NCI-H345 treated with DMSO at 0.1 percent for 48 hours (cell line): Measurements from ENCODE around the gene TMEM59L.
A peak's percentile ranks its signal among the peaks of the same experiment; 100 is the strongest.
"Not testable (repeated sequence)": the region's sequence is repeated elsewhere in the genome, so short reads cannot be mapped to it uniquely, and the experiment has no call there.

Experiments used
- DNase-seq: peaks from one replicate; lab custom pipeline; 2025; ENCODE audit not compliant: unreplicated experiment; lab: John Stamatoyannopoulos, UW

Gene TMEM59L

DNA sequence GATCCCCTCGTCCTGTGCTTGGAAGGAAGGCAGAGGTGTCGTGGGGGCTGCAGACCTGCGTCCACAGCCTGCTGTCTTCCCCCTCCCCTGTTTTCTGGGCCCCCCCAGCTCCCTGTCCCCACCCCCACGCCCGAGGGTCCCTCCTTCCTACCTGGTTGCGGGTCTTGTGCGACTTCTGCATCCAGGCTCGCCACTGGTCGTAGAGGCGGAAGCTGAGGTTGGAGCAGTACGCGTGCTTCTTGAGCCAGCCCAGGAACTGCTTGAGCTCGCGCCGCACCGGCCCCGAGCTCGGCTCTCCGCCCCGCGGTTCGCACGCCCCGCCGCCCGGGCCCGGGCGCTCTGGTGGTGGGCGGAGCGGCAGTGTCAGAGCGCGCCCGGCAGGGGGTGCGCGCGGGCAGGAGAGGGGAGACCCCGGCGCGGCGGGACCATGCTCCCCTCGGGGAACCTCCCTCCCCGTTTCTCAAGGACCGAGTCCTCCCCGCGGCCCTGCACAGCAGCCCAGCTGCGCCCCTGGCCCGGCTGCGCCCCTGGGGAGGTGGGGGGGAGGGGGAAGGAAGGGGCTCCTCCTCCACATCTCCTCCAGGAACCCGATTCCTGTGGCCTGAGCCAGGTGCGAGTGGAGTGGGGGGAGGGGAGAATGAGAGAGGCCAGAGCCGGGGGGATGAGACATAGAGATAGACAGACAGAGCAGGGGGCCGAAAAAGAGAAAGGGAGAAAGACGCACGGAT, 18.4 kb upstream of the TMEM59L start:
- DNase-seq = peak; percentile 4

DNA sequence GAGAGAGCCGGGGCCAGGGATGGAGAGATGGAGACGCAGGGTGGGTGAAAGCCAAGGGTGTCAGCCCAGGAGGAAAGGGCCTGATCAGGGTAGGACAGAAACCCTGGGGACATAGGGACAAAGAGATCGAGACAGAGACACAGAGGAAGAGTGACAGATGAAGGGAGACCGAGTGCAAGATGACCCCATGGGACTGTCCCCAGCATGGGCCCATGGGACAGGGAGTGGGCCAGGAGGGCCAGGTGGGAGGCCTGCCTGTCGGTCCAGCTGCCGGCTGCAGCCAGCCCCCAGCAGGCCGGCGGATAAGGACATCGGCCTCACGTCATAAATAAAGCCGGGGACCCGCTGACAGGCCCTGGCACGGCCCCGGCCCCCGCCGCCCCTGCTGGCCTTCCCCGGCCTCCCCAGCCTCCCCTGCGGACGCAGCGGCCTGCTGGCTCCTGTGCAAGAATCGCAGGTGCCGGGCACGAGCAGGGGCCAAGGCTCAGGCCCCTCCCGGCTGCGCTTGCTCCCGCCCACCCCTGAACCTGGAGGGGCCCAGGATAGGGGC, 17.8 kb upstream of the TMEM59L start:
- DNase-seq = no peak

DNA sequence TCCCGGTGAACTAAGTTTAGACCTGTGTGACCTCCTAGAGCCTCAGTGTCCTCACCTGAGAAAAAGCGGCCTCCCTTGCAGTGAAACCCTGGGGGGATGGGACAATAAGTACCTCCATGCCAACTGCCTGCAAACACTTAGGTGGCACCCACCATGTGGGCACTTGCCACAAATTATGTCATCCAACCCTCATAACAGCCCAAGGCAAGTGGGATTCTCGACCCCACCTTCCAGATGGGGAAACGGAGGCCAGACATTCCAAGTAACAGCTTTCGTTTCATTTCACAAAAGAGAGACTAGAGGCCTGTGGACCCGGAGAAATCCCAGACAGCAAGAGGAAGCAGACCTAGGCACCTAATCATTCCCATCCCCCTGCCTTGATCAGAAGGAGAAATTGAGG, 17.2 kb upstream of the TMEM59L start:
- no peak for DNase-seq

DNA sequence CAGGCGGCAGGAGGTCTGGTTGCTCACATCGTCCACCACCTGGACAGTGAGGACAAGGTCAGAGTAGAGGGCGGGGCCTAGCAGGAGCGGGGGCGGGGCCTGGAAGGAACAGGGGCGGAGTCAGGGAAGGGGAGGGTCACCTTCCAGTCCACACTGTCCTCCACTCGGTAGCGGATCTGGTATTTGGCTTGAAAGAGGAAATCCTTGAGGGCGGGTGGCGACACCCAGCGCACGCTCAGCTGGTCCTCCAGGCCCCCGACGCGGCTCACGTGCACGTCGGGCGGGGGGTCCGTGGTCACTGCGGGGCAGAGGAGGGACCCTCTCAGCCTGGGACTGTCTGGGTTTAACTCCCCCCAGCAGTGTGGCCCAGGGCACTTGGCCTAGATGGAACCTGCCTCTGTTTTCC, 15.9 kb upstream of the TMEM59L start:
- DNase-seq = no peak

DNA sequence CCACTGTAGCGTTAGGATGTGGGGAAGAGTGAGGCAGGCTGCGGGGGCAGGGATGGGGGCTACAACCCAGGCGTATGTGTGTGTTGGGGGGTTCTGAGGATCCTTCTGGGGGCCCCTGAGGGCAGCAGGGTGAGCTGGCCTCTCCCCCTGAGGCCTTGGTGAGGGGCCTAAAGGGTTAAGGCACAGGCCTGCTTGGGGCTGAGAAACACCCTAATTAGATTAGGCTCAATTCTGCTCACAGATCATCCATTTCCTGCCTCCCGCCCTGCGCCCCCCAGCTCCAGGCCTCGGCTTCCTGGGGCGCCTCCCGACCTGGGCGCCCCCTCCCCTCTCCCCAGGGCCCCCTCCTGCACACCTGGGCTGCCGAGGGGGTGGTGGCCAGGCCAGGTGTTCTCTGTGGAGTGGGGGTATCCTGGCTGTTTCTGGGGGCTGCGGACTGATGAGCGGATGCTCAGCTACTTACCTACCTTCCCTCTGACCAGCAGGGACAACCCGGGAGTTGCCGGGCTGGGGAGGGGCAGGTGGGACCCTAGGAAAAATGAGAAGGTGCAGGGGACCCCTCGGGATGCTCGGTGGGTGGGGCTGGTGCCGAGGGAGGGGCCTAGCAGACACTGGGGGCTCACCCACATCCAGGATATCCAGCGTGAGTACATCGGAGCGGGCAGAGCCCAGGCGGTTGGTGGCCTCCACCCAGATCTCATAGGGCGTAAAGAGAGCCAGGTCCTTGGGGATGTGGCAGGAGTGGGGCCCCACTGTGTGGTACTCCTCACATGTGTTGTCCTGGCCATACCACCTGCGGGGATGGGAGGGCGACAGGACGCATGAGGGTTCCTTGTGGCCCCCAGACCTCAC, 14.6 kb upstream of the TMEM59L start:
- no peak for DNase-seq

DNA sequence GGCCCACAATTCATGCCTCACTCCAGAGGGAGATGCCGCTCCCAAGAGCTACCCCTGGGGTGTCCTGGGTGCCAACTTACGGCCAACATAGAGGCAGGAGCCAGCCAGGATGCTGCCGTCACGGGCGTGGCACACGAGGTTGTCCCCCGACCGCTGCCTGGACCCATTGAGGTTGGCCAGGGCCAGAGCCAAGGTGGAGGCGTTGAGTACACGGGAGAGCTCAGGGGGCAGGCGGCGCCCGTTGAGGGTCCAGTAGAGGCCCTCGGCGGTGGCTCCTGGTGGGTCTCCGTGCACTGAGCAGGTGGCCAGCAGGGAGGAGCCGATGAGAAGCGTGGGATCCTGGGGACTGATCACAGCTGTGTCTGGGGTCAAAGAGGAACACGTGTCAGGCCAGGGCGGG, 13.2 kb upstream of the TMEM59L start:
- DNase-seq = no peak

DNA sequence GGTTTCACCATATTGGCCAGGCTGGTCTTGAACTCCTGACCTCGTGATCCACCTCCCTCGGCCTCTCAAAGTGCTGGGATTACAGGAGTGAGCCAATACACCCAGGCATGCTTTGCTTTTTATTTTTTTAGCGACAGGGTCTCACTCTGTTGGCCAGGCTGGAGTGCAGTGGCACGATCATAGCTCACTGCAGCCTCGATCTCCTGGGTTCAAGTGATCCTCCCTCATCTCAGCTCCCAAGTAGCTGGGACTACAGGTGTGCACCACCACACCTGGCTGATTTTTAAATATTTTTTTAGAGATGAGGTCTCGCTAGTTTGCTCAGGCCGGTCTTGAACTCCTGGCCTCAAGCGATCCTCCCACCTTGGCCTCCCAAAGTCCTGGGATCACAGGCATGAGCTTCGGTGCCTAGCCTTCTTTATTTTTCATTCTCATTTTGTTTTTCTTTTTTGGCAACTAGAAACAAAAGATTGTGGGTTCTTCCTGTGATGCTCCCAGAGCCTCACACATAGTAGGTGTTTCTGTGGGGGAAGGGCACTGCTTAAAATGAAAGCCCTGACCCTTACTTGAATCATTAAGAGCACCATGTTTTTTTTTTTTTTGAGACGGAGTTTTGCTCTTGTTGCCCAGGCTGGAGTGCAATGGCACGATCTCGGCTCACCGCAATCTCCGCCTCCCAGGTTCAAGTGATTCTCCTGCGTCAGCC, 11.8 kb upstream of the TMEM59L start:
- DNase-seq = not testable (repeated sequence)

DNA sequence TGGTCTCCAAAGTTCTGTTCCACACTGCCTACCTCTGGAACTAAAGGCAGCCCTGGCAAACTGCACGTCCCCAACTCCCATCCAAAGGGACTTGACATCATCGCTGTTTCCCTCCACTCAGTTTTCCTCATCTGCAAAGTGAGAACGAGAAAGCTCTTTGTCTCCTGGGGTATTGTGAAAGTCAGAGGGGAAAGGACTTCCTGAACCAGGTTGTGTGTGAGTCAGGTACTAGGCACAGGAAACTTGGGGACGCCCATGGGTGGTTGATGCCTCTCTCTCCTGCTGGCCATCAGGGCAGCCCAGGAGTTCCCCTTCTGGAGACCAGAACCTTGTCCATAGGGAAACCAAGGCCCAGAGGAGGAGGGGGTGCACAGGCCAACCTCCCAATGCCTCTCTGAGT, 10.8 kb upstream of the TMEM59L start:
- no peak for DNase-seq

DNA sequence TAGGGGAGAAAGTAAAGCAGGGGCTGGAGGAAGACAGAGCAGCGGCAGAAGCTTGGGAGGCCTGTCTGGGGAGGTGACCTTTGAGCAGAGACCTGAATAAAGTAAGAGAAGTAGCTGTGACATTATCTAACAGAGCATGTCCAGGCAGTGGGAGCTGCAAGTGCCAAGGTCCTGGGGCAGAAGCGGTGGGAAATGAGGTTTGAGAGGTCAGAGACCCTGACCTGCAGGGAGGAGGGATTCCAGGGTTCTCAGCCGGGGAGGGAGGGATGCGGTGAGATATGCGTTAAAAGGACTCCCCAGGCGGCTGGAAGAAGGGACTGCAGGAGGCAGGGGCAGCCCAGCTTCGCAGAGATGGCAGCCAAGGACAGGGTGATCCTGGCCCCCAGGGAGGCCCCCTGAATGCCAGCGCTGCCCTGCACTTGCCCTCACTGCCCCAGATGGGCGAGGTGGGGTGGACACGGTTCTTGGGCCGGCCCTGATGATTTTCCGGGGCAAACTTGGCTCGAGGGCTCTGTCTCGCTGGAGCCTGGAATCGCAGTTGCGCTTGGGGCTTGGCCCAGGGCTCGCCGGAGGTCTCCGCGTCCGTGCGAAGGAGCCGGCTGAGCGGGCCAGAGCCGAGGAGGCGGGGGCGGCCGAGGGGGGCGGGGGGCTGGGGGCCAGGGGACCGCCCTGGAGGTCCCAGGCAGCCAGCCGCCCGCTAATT, 9.3 kb upstream of the TMEM59L start:
- DNase-seq = no peak

DNA sequence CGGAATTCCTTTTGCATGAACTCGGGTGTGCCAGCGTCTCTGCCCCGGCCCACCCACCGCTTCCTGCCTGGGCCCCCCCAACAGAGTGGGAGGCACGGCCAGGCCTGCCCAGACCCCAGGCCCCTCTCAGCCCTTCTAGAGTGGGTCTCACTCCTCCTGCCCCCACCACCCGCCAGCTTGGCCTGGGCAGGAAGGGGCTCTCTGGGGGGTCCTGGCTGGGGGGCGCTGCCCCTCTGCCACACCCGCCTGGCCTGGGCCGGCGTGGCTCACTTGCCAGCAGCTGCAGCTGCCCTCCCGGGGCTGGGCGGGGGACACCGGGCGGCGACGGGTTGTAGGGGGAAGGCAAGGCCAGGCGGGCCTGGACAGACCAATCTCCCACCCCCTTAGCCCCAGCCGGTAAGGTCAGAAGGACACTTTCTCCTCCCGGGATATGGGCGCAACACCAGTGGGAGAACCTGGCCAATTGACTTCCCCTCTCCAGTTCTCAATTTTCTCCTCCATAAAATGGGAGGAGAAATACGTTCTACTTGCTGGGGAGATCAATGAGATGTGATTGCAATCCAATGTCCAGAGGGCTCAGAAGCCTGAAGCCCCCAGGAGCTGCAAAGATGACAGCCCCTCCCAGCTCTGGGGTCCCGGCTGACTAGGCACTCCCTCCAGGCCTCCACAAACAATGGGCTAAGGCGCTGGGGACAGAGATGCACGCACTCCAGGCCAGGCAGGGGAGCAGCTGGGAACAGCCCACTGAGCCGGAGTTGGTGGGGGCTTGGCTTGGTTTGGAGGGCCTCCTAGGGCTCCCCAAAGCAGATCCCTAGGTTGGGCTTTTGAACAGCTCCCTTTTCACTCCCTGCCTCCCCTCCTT, 8.5 kb upstream of the TMEM59L start:
- no peak for DNase-seq

DNA sequence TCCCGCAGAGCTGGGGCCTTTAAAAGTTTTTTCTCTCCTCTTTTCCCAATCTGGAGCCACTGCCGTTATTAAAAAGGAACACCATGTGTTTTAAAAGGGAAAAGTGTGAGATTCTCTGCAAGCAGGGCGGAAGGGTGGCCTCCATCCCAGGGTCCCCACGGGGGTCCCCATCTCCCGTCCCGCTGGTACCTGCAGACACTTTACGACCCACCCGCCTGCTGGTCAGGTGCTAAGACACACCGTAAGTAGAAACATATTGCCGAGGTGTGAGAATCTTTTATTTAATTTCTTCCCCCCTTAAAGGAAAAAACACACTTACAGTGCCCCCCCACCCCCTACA, 7.9 kb upstream of the TMEM59L start:
- DNase-seq = no peak

DNA sequence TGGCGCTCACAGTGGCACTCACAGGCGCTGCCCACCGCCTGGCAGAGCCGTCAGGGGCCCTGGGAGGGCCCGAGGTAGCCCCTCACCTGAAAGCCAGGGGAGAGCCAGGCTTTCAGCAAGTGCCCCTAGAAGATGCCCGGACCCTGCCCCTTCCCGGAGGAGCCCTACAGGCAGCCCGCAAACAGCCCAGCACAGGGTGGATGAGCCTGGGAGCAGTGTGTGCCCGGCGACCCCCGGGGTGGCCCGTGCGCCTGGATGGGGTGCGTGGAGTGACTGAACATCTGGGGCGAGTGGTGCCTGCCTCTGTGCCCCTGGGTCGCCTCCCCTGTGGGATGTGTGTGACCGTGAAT, 7.5 kb upstream of the TMEM59L start:
- no peak for DNase-seq

DNA sequence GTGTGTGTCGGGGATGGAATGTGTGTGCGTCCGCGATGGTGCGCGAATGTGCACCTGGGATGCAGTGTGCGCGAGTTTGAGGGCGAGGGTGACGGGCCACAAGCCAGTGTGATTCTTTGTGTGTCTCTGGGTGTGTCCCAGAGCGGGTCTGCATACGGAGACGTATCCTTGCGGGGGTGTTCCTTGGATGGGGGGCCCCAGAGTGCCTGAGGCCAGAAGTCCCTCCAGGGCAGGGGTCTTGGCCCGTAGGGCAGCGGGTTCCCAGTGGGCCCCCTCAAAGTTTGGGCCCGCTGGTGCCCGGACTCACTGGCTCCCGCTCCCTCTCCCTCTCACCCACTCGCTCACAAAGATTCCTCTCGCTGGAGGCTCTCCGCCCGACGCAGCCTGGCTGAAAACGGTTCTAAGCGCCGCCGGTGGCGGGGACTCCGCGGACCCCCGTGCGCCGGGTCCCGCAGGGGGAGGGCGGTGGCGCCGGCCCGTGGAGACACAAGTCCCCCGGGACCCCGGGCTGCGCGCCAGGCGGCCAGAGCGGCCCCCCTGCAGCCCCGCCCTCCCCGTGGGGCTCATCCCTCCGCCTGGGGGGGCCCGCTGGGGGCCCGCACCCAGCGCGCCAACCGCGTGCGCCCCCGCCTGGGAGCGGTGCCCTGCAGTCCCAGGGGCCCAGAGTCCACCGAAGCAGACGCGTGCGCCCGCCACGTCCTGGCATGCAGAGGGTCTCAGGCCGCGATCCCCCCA, 7.0 kb upstream of the TMEM59L start:
- DNase-seq = no peak

DNA sequence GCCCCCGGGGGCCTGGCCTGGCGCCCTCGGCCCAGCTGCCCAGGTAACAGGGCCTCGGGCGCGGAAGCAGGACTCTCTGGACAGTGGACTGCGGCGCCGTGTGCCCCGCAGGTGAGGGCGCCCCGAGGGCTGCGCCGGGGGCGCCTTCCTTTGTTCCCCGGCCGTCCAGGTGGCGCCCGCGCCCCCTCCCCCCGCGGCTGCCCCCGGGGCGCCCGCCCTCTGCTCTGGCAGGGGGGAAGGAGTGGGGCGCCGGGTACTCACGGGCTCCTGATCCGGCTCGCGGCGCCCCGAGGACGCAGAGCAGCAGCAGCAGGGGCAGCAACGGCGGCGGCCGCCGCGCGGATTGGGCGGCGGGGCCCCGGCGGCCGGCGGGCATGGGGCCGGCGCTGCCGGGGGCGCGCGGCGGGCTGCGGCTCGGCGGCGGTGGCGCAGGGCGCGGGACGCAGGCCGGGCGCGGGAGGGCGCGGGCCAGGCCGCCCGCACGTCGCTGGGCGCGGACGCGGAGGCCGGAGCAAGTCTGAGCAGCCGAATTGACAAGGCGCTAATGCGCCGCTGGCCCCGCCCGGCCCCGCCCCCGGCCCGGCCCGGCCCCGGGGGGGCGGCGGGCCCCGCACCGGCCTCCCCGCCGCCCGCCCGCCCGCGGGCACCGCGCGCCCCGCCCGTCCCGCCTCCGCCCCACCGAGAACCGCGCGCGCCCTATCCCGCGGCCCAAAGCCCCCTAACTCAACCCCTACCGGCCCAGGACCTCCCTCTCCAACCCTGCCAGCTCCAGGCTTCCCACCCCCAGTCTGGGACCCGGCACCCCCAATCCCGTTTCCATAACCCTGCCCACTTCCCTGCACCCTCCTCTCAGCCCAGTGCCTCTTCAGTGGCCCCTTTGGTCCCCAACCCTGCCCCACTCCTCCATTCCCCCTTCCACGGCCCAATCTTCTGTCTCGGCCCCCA, 6.1 kb upstream of the TMEM59L start, which contains the start of gene CRLF1:
CRLF1 (minus strand) TSS at position 519 of the 945 bp plus-strand sequence; CDS start at position 376, 143 bp downstream.
- no peak for DNase-seq

DNA sequence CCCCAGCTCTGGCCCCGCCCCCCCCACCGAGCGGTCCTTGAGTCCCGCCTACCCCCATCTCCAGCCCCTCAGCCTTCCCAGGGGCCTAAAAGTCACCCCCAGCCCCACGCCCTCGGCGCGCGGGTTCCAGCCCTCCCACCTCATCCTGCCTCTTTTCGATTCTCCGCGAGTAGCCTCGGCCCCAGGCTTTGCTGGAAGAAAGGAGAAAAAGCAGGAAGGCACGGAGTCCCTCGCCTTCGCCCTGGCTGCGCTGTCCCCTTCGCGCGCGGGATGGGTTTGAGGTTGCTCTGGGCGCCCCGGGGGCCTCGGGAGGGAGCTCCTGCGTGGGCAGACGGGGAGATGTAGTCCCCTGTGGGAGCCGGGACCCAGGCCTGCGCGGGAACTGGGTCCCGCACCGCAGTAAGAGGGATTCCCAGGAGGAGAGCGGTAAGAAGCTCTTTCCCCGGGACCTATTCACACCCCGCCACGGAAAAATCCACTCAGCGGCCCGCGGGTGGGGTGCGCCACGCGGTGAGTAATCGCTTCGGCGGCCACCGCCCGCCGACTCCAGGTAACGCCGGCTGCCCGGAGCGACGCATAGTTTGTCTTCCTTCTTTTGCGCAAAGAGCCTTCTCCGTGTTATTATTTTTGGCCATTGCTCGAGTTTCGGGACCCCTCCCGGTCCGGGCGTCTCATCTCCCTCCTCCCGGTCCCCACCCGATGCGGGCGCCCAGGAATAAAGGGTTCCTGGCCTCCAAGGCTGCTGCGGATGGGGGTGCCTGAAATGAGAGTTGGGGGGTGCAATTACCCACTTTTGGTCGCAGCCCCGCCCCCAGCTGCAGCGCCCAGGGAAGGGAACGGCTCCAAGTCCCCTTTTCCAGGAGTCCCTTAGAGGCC, 5.2 kb upstream of the TMEM59L start:
- no peak for DNase-seq

DNA sequence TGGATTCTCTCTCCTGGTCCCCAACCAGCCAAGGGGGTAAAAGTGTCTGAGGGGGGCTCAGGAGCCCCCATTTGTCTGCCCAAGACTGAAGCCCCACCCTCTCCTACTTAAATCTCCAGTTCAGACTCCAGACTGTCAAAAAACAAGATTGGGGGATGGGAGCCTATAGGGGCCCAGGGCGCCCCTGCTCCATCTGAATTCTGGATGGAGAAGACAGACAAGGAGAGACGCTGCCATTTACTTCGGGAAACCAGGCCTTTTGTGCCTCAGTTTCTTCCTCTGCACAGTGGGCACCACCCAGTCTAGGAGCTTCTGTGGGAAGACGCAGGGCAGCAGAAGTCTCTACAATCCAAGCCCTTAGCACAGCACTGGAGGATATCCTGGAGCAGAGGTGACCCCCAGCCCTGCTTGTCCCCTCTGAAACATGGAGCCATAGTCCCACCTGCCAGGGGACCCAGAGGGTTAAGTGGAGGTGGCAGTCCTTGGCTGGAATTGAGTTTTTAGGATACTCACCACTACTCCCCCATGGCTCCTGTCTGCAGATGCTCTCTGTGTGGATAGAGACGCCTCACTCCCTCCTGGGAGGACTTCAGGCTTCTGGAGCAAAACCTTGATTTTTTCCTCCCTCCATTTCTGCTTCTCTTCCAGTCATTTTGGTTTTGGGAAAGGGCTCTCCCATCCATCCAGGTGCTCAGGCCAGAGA, 4.4 kb upstream of the TMEM59L start:
- no peak for DNase-seq
